ENCODE measurements around the gene HOXC11. TPM values are rescaled to one million over a fixed set of nuclear protein-coding genes. Genes with fewer than 3 reads are reported as not detected.

HOXC11 gene
- total RNA-seq, 4 donors from 2014 or later = not detected

- Histone ChIP-seq H3K4me1 (peaks cover 0 to 3% (median 0%) of the 10 kb centered on the region in 4 donors), H3K27me3 (peaks cover 100% of the 10 kb centered on the region), H3K9me3 (no peaks in the 10 kb centered on the region), H3K27ac (no peak overlapping the region), H3K4me3 (no peak overlapping the region), H3K36me3 (no peaks in the 10 kb centered on the region)
- TF ChIP-seq POLR2AphosphoS5 (IDR thresholded peaks at IDR 0.05) (no peak), CTCF (IDR thresholded peaks at IDR 0.05) (no peak), POLR2A (IDR thresholded peaks at IDR 0.05) (no peak), EP300 (IDR thresholded peaks at IDR 0.05; ENCODE audit: low read depth) (no peak)
- WGBS, 2 donors (ENCODE audit: low coverage in 1 of 2) = 22% methylated on average over 13 of the region's 13 CpGs; no CpG with 5 or more reads in 1 of the 2 donors
- in situ Hi-C loops (cut with MboI; ENCODE audit: low pct_ligation_motif_present in 1 of 4, low pct_unique_long_range_greater_than_20kb in 1 of 4, low sequenced_read_pairs in 3 of 4) = no loop called here
- no peak for DNase-seq
- intact Hi-C loops (cut with DNase I; ENCODE audit: low total_unique reads) = no loop called here
Observed at GRCh38 chr12:53952335-53952694, 20.6 kb upstream of the HOXC11 start.

GRCh38 chr12:53952871-53953734 lies 19.8 kb upstream of the HOXC11 start:
- H3K27ac ChIP-seq = no peak overlapping the region
- 14 to 25% methylated on average over 6 to 38 of the region's 38 CpGs for WGBS, 2 donors (ENCODE audit: low coverage in 1 of 2)
- no peak for TF ChIP-seq CTCF (IDR thresholded peaks at IDR 0.05)
- TF ChIP-seq POLR2AphosphoS5 (IDR thresholded peaks at IDR 0.05) = no peak
- no peak for TF ChIP-seq POLR2A (IDR thresholded peaks at IDR 0.05)
- no peak for TF ChIP-seq EP300 (IDR thresholded peaks at IDR 0.05; ENCODE audit: low read depth)
- H3K27me3 ChIP-seq = peaks cover 100% of the 10 kb centered on the region
- no peak overlapping the region for H3K4me3 ChIP-seq
- no peak for DNase-seq
- in situ Hi-C loops (cut with MboI; ENCODE audit: low pct_ligation_motif_present in 1 of 4, low pct_unique_long_range_greater_than_20kb in 1 of 4, low sequenced_read_pairs in 3 of 4) = no loop called here
- H3K9me3 ChIP-seq = no peaks in the 10 kb centered on the region
- H3K4me1 ChIP-seq = peaks cover 0 to 3% (median 0%) of the 10 kb centered on the region in 4 donors
- intact Hi-C loops (cut with DNase I; ENCODE audit: low total_unique reads) = no loop called here
- no peaks in the 10 kb centered on the region for H3K36me3 ChIP-seq

- 6 to 12% methylated on average over 11 to 17 of the region's 19 CpGs for WGBS, 2 donors (ENCODE audit: low coverage in 1 of 2)
- peaks cover 100% of the 10 kb centered on the region for H3K27me3 ChIP-seq
- in situ Hi-C loops (cut with MboI; ENCODE audit: low pct_ligation_motif_present in 1 of 4, low pct_unique_long_range_greater_than_20kb in 1 of 4, low sequenced_read_pairs in 3 of 4) = no loop called here
- no peaks in the 10 kb centered on the region for H3K36me3 ChIP-seq
- no peaks in the 10 kb centered on the region for H3K9me3 ChIP-seq
- intact Hi-C loops (cut with DNase I; ENCODE audit: low total_unique reads) = no loop called here
- H3K27ac ChIP-seq = no peak overlapping the region
- no peak for DNase-seq
- no peak overlapping the region for H3K4me3 ChIP-seq
- peaks cover 0 to 3% (median 0%) of the 10 kb centered on the region in 4 donors for H3K4me1 ChIP-seq
- TF ChIP-seq POLR2A (IDR thresholded peaks at IDR 0.05) = no peak
- TF ChIP-seq CTCF (IDR thresholded peaks at IDR 0.05) = no peak
- no peak for TF ChIP-seq POLR2AphosphoS5 (IDR thresholded peaks at IDR 0.05)
- TF ChIP-seq EP300 (IDR thresholded peaks at IDR 0.05; ENCODE audit: low read depth) = no peak
Observed at GRCh38 chr12:53953831-53954693, 18.9 kb upstream of the HOXC11 start.

- Histone ChIP-seq H3K4me1 (peaks cover 0 to 3% (median 0%) of the 10 kb centered on the region in 4 donors), H3K27ac (no peak within 1 kb of the TSS), H3K4me3 (no peak within 1 kb of the TSS), H3K9me3 (no peaks in the 10 kb centered on the region), H3K36me3 (no peaks in the 10 kb centered on the region), H3K27me3 (peaks cover 100% of the 10 kb centered on the region)
- DNase-seq = no peak
- intact Hi-C loops (cut with DNase I; ENCODE audit: low total_unique reads) = no loop called here
- in situ Hi-C loops (cut with MboI; ENCODE audit: low pct_ligation_motif_present in 1 of 4, low pct_unique_long_range_greater_than_20kb in 1 of 4, low sequenced_read_pairs in 3 of 4) = no loop called here
- 7% methylated on average over 20 of the region's 20 CpGs; no CpG with 5 or more reads in 1 of the 2 donors for WGBS, 2 donors (ENCODE audit: low coverage in 1 of 2)
- TF ChIP-seq EP300 (IDR thresholded peaks at IDR 0.05; ENCODE audit: low read depth) (no peak), POLR2AphosphoS5 (IDR thresholded peaks at IDR 0.05) (no peak), POLR2A (IDR thresholded peaks at IDR 0.05) (no peak), CTCF (IDR thresholded peaks at IDR 0.05) (no peak)
Observed at GRCh38 chr12:53954694-53955035, 18.3 kb upstream of the HOXC11 start, which contains the start of gene HOXC12. Gene HOXC12, plus strand, starts transcription at chr12:53954903. Its CDS starts 27 bp downstream, at chr12:53954930.

Measured in transverse colon (tissue), 4 donors.